Body of pancreas (tissue), 4 donors: ENCODE measurements around the gene BLOC1S1. TPM values are rescaled to one million over a fixed set of nuclear protein-coding genes. Genes with fewer than 3 reads are reported as not detected.

Source experiments
- ATAC-seq: fragments of 150-250 bp; one replicate; pipeline ENCODE4 v1.9.1; 2016
- DNase-seq, 4 donors: peaks; one replicate each; pipeline ENCODE4 v3.0.0-alpha.2; 2019
- H3K27ac ChIP-seq, 4 donors: fragments of 200-600 bp; sonication (generic); 1 replicate in 3 of 4; 2 replicates in 1 of 4; pipeline versions ENCODE4 v1.5.1 to v1.6.1; 2016 to 2019; ENCODE audit warnings: mild to moderate bottlenecking in 1 of 4, mixed read lengths in 1 of 4, moderate library complexity in 1 of 4
- H3K27me3 ChIP-seq, 2 donors: fragments of 200-600 bp; sonication (generic); one replicate each; pipeline ENCODE4 v1.6.0; 2016; ENCODE audit warnings: mild to moderate bottlenecking in 1 of 2
- H3K36me3 ChIP-seq, 2 donors: fragments of 200-600 bp; sonication (generic); replicated peaks in 1 of 2; 2 replicates each; pipeline ENCODE4 v1.5.1; 2016; ENCODE audit warnings: low read depth in 2 of 2; ENCODE audit not compliant: insufficient read depth in 1 of 2
- H3K4me1 ChIP-seq: fragments of 200-600 bp; sonication (generic); one replicate; pipeline ENCODE4 v1.6.0; 2016
- H3K4me3 ChIP-seq, 2 donors: fragments of 200-600 bp; sonication (generic); 1 replicate in 1 of 2; 2 replicates in 1 of 2; pipeline ENCODE4 v1.5.1; 2016 to 2019
- H3K9me3 ChIP-seq, 3 donors: fragments of 200-600 bp; sonication (generic); 1 replicate in 2 of 3; 2 replicates in 1 of 3; pipeline ENCODE4 v1.5.1; 2016
- POLR2A ChIP-seq, 3 donors: fragments of 450-650 bp; IDR thresholded peaks; one replicate each; pipeline ENCODE4 v1.6.1; 2016; ENCODE audit warnings: antibody characterized with exemption in 3 of 3, mild to moderate bottlenecking in 2 of 3
- whole genome bisulfite sequencing, 2 donors: methylation state at CpG; one replicate each; pipeline ENCODE4 v1.1.5; 2017; 5-methylcytosine and 5-hydroxymethylcytosine counted together
- intact Hi-C: fragments of 100-400 bp; cut with DNase I; formaldehyde crosslinking; loops from one replicate; pipeline ENCODE4 v1.15.1; 2023
- total RNA-seq, 2 donors: library from RNA; depleted of rRNA; stranded (reverse); fragments of >200 nt; gene quantifications; one replicate each; pipeline ENCODE4 v1.1.0, GENCODE V29; 2016
- TF ChIP-seq, protein P1 (sequence below), 7 experiments: fragments of 450-650 bp in 4 of 7; fragments of 200-600 bp in 3 of 7; sonication (generic) in 3 of 7; IDR thresholded peaks; one replicate each; pipeline ENCODE4 v1.5.1; 2016 to 2019; ENCODE audit warnings: antibody characterized with exemption in 7 of 7

BLOC1S1 gene
- total RNA-seq, 2 donors from 2014 or later, result 86.1 to 105 TPM

DNA sequence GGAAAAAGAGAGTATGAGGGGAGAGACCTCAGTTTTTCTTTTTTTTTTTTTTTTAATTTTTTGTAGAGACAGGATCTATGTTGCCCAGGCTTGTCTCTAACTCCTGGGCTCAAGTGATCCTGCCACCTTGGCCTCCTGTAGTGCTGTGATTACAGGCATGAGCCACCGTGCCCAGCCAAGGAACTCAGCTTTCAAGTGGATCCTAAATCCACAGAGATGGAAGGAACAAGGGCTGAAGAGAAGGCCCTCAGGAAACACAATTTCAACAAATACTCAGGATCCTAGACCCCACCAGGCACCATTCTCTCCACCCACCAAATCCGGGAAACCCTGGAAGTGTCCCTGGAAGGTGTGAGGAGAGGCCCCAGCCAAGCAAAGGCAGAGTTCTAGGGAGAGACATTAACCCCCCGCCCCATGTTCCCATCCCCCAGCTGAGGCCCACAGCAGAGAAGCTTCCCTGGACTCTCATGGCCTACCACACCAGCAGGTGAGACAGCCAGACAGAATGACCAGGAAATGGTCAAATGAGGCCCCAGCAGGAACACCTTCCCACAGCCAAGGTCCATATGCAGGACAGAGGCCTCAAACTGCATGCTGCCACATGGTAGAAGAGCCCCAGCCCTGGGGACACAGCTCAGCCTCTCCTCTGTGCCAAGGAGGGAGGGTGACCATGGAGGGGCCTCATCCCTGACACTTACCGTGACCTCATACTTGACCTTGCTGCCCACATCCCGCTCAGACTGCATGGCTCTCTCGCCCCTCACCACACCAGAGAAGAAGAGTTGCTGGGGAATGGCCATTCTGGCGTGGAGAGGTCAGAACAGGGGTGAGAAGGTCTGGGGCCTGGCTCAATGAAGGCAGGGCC lies 22.3 kb upstream of the BLOC1S1 start:
- H3K27ac ChIP-seq, result no peak overlapping the region
- no peak overlapping the region for H3K4me3 ChIP-seq
- H3K4me1 ChIP-seq, result no peaks in the 10 kb centered on the region
- no peaks in the 10 kb centered on the region for H3K9me3 ChIP-seq
- ATAC-seq, result no peak
- intact Hi-C loops, result no loop called here
- TF ChIP-seq POLR2A (IDR thresholded peaks at IDR 0.05), result no peak
- TF ChIP-seq, protein P1, sequence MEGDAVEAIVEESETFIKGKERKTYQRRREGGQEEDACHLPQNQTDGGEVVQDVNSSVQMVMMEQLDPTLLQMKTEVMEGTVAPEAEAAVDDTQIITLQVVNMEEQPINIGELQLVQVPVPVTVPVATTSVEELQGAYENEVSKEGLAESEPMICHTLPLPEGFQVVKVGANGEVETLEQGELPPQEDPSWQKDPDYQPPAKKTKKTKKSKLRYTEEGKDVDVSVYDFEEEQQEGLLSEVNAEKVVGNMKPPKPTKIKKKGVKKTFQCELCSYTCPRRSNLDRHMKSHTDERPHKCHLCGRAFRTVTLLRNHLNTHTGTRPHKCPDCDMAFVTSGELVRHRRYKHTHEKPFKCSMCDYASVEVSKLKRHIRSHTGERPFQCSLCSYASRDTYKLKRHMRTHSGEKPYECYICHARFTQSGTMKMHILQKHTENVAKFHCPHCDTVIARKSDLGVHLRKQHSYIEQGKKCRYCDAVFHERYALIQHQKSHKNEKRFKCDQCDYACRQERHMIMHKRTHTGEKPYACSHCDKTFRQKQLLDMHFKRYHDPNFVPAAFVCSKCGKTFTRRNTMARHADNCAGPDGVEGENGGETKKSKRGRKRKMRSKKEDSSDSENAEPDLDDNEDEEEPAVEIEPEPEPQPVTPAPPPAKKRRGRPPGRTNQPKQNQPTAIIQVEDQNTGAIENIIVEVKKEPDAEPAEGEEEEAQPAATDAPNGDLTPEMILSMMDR (IDR thresholded peaks at IDR 0.05), result no peak
- H3K27me3 ChIP-seq, result no peaks in the 10 kb centered on the region
- no peaks in the 10 kb centered on the region for H3K36me3 ChIP-seq
- DNase-seq, result no peak
- 93 to 100% methylated on average over 4 to 7 of the region's 7 CpGs for WGBS, 2 donors

DNA sequence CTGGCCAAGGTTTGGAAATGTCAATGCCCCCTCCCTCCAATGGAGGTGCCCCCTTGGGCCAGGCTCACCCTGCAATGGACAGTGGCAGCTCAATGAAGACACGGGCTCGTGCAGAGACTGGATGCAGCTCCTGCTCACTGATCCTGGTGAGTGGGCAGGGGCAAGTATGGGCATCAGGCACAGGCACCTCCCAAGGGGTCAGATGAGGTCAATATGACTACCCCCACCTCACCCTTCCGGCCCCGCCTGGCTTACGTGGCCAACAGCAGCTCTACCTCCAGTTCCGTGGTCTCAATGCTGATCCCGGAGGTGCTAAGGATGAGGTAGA lies 21.7 kb upstream of the BLOC1S1 start:
- Histone ChIP-seq H3K4me3 (no peak overlapping the region), H3K9me3 (no peaks in the 10 kb centered on the region), H3K36me3 (no peaks in the 10 kb centered on the region), H3K27ac (no peak overlapping the region), H3K4me1 (no peaks in the 10 kb centered on the region), H3K27me3 (no peaks in the 10 kb centered on the region)
- 87 to 97% methylated on average over 7 of the region's 7 CpGs for WGBS, 2 donors
- ATAC-seq (no peak), DNase-seq (no peak)
- intact Hi-C loops, result no loop called here
- TF ChIP-seq, protein P1 (IDR thresholded peaks at IDR 0.05), result no peak

DNA sequence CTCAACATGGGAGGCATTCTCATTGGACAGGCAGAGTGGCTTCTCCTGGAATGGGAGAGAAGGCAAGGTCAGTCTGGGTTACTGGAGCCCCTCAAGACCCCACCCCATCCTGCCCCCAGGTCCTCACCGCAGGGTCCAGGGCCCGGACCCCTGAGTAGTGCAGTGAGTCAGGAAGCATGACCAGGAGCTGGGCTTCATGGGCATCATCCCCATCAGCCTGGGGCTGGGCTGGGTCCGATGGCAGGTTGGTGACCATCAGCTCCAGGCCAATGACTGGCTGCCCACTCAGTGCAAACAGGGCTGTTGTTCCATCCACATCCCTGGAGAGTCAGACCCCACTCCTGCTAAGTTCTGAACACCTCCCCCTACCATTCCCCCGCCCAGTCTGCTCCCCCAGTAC lies 21.2 kb upstream of the BLOC1S1 start:
- Histone ChIP-seq H3K9me3 (no peaks in the 10 kb centered on the region), H3K27me3 (no peaks in the 10 kb centered on the region), H3K36me3 (no peaks in the 10 kb centered on the region), H3K27ac (no peak overlapping the region), H3K4me1 (no peaks in the 10 kb centered on the region), H3K4me3 (no peak overlapping the region)
- WGBS, 2 donors, result 95 to 100% methylated on average over 2 to 4 of the region's 4 CpGs
- intact Hi-C loops, result no loop called here
- TF ChIP-seq, protein P1 (IDR thresholded peaks at IDR 0.05), result no peak
- DNase-seq (no peak), ATAC-seq (no peak)

DNA sequence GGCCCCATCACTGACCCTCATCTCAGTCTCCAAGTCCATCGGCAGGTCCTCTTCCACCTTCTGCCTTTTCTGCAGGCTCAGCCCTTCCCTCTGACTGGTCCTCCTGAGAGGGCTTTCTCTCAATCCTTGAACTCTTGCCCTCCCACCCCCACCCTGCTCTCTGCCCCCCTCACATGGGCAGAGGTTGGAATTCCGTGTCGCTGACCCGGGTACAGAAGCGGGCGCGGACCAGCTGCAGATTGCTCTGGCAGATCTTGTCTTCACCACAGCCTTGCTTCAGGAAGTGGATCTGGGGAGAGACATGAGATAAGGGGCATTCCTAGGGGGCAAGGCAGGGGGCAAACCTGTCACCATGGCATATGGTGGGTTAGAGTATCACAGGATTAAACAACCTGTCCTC lies 20.5 kb upstream of the BLOC1S1 start:
- WGBS, 2 donors, result 72 to 75% methylated on average over 7 of the region's 7 CpGs
- no peaks in the 10 kb centered on the region for H3K27me3 ChIP-seq
- no peaks in the 10 kb centered on the region for H3K9me3 ChIP-seq
- no peaks in the 10 kb centered on the region for H3K4me1 ChIP-seq
- no peak overlapping the region for H3K4me3 ChIP-seq
- TF ChIP-seq, protein P1 (IDR thresholded peaks at IDR 0.05), result no peak
- TF ChIP-seq POLR2A (IDR thresholded peaks at IDR 0.05), result no peak
- ATAC-seq (no peak), DNase-seq (no peak)
- no peak overlapping the region for H3K27ac ChIP-seq
- H3K36me3 ChIP-seq, result no peaks in the 10 kb centered on the region
- intact Hi-C loops, result no loop called here

DNA sequence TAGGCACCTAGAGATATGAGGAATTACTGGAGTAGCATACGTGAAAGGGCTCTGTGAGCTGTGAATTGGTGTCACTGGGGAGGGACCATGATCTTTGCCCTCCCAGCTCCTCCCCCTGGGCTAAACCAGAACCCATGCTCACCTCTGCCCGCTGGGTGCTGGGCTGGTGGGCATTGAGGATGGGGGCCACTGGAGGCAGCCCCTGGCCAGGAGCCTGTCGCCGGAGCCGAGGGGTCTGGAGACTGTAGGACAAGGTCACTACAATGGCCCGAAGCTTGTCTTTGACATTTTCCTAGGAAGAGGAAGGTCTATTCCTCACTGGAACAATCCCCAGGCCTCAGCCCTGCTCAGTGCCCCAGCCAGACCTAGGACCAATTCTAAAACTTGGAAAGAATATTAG lies 19.7 kb upstream of the BLOC1S1 start:
- intact Hi-C loops, result no loop called here
- no peak overlapping the region for H3K27ac ChIP-seq
- TF ChIP-seq, protein P1 (IDR thresholded peaks at IDR 0.05), result no peak
- no peak for TF ChIP-seq POLR2A (IDR thresholded peaks at IDR 0.05)
- ATAC-seq (no peak), DNase-seq (no peak)
- no peaks in the 10 kb centered on the region for H3K4me1 ChIP-seq
- WGBS, 2 donors, result 65 to 72% methylated on average over 2 to 6 of the region's 6 CpGs
- no peak overlapping the region for H3K4me3 ChIP-seq
- no peaks in the 10 kb centered on the region for H3K9me3 ChIP-seq
- no peaks in the 10 kb centered on the region for H3K36me3 ChIP-seq
- H3K27me3 ChIP-seq, result no peaks in the 10 kb centered on the region
